ENCODE data around the gene MPDU1.

The MPDU1 gene

DNA sequence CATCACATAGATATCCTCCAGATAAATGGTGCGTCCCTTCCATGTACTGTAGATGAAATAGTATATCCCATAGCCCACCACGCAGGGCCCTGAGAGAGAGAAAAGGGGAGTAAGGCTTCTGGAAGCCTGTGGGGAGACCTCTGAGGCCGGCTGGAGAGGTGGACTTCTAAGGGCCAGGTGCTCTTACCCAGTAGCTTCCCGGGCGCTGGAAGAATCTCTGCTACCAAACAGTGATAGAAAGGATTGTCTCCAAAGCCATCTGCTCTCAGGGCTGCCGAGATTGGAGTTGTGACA is 43.3 kb downstream of the MPDU1 start:
- Histone ChIP-seq H3K27ac (ENCODE audit: low read depth, low read length) (peak overlapping the region; percentile 87), H3K9me3 (ENCODE audit: control insufficient read depth, insufficient read depth, low read depth, low read length) (no peaks in the 10 kb centered on the region), H3K9ac (ENCODE audit: low read length) (peak overlapping the region; percentile 93), H3K4me3 (ENCODE audit: low read depth, low read length) (peak overlapping the region; percentile 91), H3K4me1 (ENCODE audit: control insufficient read depth, insufficient read depth, low read length) (no peaks in the 10 kb centered on the region), H3K36me3 (ENCODE audit: control insufficient read depth, insufficient read depth, low read length) (peaks cover 6% of the 10 kb centered on the region), H3K27me3 (ENCODE audit: control insufficient read depth, insufficient read depth, low read length) (no peaks in the 10 kb centered on the region)

DNA sequence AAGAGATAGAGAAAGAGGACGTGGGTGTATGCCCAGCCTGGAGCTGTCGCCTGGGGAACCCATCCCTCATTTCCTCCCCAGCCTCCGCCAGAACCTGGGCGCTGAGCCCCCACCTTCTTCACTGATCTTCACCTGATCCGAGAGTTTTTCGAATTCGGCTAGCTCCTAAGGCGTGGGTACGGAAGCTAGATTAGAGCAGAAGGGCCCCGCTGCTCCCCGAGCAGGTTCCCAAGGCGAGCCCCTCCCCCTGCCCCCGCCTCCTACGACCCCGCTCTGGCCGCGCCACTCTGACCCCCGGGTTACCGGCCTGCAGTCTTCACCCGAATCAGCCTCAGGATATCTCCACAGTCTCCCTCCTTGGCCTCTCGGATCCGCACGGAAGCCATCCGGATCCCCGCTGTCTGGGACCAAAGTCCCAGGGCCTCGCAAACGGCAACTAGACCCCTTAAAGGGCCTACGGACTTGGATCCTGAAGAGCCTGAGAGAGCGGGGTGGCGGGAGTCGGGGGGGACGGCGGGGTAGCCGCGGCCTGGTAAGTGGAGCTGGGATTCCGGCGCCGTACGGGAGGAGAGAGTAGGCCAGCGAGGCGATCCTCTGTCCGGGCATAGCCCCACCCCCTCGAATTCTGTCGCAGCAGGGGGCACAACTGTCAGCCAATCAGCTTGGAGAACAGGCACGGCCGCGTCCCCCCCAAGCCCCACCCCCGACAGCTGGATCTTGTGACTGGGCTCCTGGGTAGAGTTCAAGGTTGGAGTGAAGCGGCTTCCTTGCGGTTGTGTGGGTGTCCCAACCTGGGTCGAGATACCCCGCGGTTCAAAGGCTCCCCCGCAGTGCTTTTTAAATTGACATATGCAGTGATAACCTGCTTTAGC is 43.8 kb downstream of the MPDU1 start, which contains the start of gene SAT2:
Gene SAT2 (minus strand): TSS at position 572 of the 872 bp plus-strand sequence. CDS start 186 bp downstream, at position 386.
- Histone ChIP-seq H3K27me3 (ENCODE audit: control insufficient read depth, insufficient read depth, low read length) (no peaks in the 10 kb centered on the region), H3K9me3 (ENCODE audit: control insufficient read depth, insufficient read depth, low read depth, low read length) (no peaks in the 10 kb centered on the region), H3K36me3 (ENCODE audit: control insufficient read depth, insufficient read depth, low read length) (peaks cover 6% of the 10 kb centered on the region), H3K4me1 (ENCODE audit: control insufficient read depth, insufficient read depth, low read length) (no peaks in the 10 kb centered on the region), H3K27ac (ENCODE audit: low read depth, low read length) (peak within 1 kb of the TSS; percentile 87), H3K9ac (ENCODE audit: low read length) (peak within 1 kb of the TSS; percentile 93), H3K4me3 (ENCODE audit: low read depth, low read length) (peak within 1 kb of the TSS; percentile 91)

DNA sequence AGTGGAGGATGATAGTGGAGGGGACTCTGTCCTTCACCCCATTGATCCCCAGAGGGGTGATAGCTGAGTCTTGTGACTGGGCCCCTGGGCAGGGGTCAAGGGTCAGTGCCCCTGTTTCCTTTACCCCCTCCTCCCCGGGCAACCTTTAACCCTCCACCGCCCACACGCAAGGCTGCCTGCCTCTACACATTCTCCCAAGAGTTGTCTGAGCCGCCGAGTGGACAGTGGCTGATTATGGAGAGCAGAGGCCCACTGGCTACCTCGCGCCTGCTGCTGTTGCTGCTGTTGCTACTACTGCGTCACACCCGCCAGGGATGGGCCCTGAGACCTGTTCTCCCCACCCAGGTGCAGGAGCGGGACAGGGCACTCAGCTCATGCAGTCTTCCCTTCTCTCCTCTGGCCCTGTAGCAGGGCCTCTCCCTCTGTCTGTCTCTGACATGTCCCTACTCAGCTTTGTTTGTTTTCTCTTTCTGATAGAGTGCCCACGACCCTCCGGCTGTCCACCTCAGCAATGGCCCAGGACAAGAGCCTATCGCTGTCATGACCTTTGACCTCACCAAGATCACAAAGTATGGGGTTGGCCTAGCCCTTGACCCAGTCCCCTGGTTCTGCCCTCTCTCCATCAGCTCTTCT is 46.4 kb downstream of the MPDU1 start, which contains the start of gene SHBG:
Gene SHBG (plus strand): TSS at position 197 of the 633 bp plus-strand sequence. CDS start 38 bp downstream, at position 235.
- no peaks in the 10 kb centered on the region for H3K27me3 ChIP-seq (ENCODE audit: control insufficient read depth, insufficient read depth, low read length)
- no peaks in the 10 kb centered on the region for H3K9me3 ChIP-seq (ENCODE audit: control insufficient read depth, insufficient read depth, low read depth, low read length)
- peaks cover 6% of the 10 kb centered on the region for H3K36me3 ChIP-seq (ENCODE audit: control insufficient read depth, insufficient read depth, low read length)
- no peak within 1 kb of the TSS for H3K9ac ChIP-seq (ENCODE audit: low read length)
- no peak within 1 kb of the TSS for H3K27ac ChIP-seq (ENCODE audit: low read depth, low read length)
- peaks cover 9% of the 10 kb centered on the region; the same call in 1 of the 2 replicates for H3K4me1 ChIP-seq (ENCODE audit: control insufficient read depth, insufficient read depth, low read length)
- H3K4me3 ChIP-seq (ENCODE audit: low read depth, low read length) = no peak within 1 kb of the TSS

DNA sequence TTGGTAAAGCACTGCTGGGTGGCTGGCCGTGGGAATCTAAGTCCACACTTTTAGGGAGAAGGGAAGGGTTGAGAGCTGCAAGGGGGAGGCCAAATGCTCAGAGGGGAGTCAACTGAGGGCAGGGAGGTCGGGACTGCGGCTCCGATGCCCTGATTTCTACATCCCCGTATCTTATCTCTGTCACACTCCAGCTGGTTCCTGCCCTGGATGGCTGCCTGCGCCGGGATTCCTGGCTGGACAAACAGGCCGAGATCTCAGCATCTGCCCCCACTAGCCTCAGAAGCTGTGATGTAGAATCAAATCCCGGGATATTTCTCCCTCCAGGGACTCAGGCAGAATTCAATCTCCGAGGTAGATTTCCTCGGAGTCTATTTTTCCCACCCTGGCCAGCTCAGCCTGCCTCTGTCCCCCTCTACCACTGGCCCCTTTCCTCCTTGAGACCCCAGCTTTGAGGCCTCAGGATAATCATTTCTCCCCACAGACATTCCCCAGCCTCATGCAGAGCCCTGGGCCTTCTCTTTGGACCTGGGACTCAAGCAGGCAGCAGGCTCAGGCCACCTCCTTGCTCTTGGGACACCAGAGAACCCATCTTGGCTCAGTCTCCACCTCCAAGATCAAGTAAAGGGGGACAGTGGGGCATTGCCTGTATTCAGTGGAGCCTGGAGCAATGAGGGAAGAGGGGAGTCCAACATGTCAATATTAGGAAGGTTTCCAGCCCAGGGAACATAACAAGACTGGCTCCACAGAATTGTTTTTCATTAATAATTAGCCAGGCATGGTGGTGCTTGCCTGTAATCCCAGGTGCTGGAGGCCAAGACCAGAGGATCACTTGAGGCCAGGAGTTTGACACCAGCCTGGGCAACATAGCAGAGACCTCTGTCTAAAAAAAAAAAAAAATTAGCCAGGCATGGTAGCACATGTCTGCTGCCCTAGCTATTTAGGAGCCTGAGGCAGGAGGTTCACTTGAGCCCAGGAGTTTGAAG is 48.0 kb downstream of the MPDU1 start:
- no peaks in the 10 kb centered on the region for H3K9me3 ChIP-seq (ENCODE audit: control insufficient read depth, insufficient read depth, low read depth, low read length)
- H3K27me3 ChIP-seq (ENCODE audit: control insufficient read depth, insufficient read depth, low read length) = no peaks in the 10 kb centered on the region
- no peaks in the 10 kb centered on the region for H3K36me3 ChIP-seq (ENCODE audit: control insufficient read depth, insufficient read depth, low read length)
- no peak overlapping the region for H3K27ac ChIP-seq (ENCODE audit: low read depth, low read length)
- peaks cover 21% of the 10 kb centered on the region for H3K4me1 ChIP-seq (ENCODE audit: control insufficient read depth, insufficient read depth, low read length)
- H3K4me3 ChIP-seq (ENCODE audit: low read depth, low read length) = no peak overlapping the region
- no peak overlapping the region for H3K9ac ChIP-seq (ENCODE audit: low read length)

DNA sequence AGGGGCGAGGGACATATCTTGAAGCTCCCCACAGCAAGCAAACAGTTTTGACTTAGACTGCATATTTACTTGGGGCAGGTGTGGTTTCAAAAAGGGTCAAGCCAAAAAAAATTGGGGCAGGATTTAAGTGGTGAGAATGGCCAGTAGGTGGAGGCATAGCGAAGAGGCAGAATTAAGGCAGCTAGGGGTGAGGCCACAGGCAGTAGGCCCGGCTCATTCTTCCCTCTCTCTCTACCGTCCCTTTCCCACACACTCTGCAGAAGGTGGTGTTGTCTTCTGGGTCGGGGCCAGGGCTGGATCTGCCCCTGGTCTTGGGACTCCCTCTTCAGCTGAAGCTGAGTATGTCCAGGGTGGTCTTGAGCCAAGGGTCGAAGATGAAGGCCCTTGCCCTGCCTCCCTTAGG is 48.8 kb downstream of the MPDU1 start:
- Histone ChIP-seq H3K9ac (ENCODE audit: low read length) (no peak overlapping the region), H3K4me1 (ENCODE audit: control insufficient read depth, insufficient read depth, low read length) (peaks cover 21% of the 10 kb centered on the region), H3K36me3 (ENCODE audit: control insufficient read depth, insufficient read depth, low read length) (no peaks in the 10 kb centered on the region), H3K9me3 (ENCODE audit: control insufficient read depth, insufficient read depth, low read depth, low read length) (no peaks in the 10 kb centered on the region), H3K4me3 (ENCODE audit: low read depth, low read length) (no peak overlapping the region), H3K27ac (ENCODE audit: low read depth, low read length) (no peak overlapping the region), H3K27me3 (ENCODE audit: control insufficient read depth, insufficient read depth, low read length) (no peaks in the 10 kb centered on the region)

DNA sequence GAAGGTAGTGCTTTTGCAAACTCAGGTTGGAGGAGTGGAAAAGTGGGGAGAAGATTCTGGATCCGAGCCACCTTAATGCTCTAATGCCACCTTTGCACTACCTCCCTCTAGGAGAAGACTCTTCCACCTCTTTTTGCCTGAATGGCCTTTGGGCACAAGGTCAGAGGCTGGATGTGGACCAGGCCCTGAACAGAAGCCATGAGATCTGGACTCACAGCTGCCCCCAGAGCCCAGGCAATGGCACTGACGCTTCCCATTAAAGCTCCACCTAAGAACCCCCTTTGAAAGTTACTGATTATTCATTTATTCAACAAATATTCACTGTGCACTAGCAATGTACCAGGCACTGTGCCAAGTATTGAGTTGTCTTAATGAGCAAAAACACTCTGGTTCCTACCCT is 49.4 kb downstream of the MPDU1 start:
- no peak overlapping the region for H3K4me3 ChIP-seq (ENCODE audit: low read depth, low read length)
- H3K27ac ChIP-seq (ENCODE audit: low read depth, low read length) = no peak overlapping the region
- H3K4me1 ChIP-seq (ENCODE audit: control insufficient read depth, insufficient read depth, low read length) = peaks cover 21% of the 10 kb centered on the region
- no peak overlapping the region for H3K9ac ChIP-seq (ENCODE audit: low read length)
- H3K9me3 ChIP-seq (ENCODE audit: control insufficient read depth, insufficient read depth, low read depth, low read length) = no peaks in the 10 kb centered on the region
- H3K36me3 ChIP-seq (ENCODE audit: control insufficient read depth, insufficient read depth, low read length) = no peaks in the 10 kb centered on the region
- no peaks in the 10 kb centered on the region for H3K27me3 ChIP-seq (ENCODE audit: control insufficient read depth, insufficient read depth, low read length)

DNA sequence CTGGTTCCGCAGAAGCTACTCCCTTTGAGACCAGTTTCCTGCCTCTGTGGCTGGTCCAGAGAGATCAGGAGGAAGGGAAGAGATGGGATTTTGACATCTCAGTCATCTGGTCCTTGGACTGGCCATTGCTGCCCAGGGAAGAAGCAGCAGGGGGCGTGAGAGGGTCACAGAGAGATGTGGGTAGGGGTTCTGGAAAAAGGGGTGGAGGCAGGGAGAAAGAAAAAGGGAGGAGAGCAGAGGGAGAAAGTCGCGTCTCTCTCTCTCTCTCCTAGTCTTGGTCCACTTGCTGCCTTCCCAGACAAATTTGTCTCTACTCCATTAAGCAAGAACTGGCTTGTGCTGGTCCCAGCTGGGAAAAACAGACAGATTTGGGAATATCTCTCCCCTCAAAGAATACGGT is 50.7 kb downstream of the MPDU1 start:
- Histone ChIP-seq H3K4me1 (ENCODE audit: control insufficient read depth, insufficient read depth, low read length) (peaks cover 21% of the 10 kb centered on the region), H3K9me3 (ENCODE audit: control insufficient read depth, insufficient read depth, low read depth, low read length) (no peaks in the 10 kb centered on the region), H3K4me3 (ENCODE audit: low read depth, low read length) (no peak overlapping the region), H3K27me3 (ENCODE audit: control insufficient read depth, insufficient read depth, low read length) (no peaks in the 10 kb centered on the region), H3K9ac (ENCODE audit: low read length) (no peak overlapping the region), H3K27ac (ENCODE audit: low read depth, low read length) (no peak overlapping the region), H3K36me3 (ENCODE audit: control insufficient read depth, insufficient read depth, low read length) (no peaks in the 10 kb centered on the region)

DNA sequence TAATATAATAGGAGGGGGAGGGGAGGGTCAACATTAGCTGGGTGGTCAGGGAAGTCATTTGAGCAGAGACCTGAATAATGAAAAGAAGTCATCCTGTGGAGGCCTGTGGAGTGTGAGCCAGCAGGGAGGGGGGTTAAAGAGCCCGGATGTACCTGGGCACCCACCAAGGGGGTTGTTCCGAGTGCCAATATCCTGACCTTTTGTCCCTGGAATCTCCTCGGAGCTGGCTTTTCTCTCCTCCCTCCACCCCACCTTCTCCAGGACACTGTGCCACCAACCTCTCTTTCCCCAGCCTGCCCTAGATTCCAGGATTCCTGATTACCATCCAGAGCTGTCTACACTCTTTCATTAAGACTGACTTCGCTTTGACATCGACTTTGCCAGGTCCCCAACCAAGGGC is 52.5 kb downstream of the MPDU1 start:
- H3K27me3 ChIP-seq (ENCODE audit: control insufficient read depth, insufficient read depth, low read length) = no peaks in the 10 kb centered on the region
- no peaks in the 10 kb centered on the region for H3K36me3 ChIP-seq (ENCODE audit: control insufficient read depth, insufficient read depth, low read length)
- peaks cover 21% of the 10 kb centered on the region for H3K4me1 ChIP-seq (ENCODE audit: control insufficient read depth, insufficient read depth, low read length)
- no peaks in the 10 kb centered on the region for H3K9me3 ChIP-seq (ENCODE audit: control insufficient read depth, insufficient read depth, low read depth, low read length)
- no peak overlapping the region for H3K27ac ChIP-seq (ENCODE audit: low read depth, low read length)
- no peak overlapping the region for H3K4me3 ChIP-seq (ENCODE audit: low read depth, low read length)
- no peak overlapping the region for H3K9ac ChIP-seq (ENCODE audit: low read length)

All from HUES6 (cell line).